Measurements from ENCODE around the gene ANAPC2.

Gene ANAPC2

GRCh38 chr9:137170486-137171148 is 17.7 kb downstream of the ANAPC2 start:
- intact Hi-C loops (cut with DNase I) = no loop called here
- no peak for DNase-seq

GRCh38 chr9:137169896-137170358 is 18.4 kb downstream of the ANAPC2 start, which contains the start of gene LRRC26:
Gene LRRC26, minus strand, starts transcription at chr9:137170051. Its CDS starts 108 bp downstream, at chr9:137169943.
- intact Hi-C loops (cut with DNase I) = no loop called here
- DNase-seq = no peak

GRCh38 chr9:137168904-137169856 is 19.2 kb downstream of the ANAPC2 start:
- DNase-seq = peak in 18 of 42 donors; percentile 28 to 65 (median 48)
- intact Hi-C loops (cut with DNase I) = no loop called here

GRCh38 chr9:137168573-137168903 is 19.8 kb downstream of the ANAPC2 start:
- DNase-seq = peak in 37 of 42 donors; percentile 34 to 79 (median 61)
- intact Hi-C loops (cut with DNase I) = no loop called here

GRCh38 chr9:137167747-137168572 is 20.4 kb downstream of the ANAPC2 start:
- intact Hi-C loops (cut with DNase I) = no loop called here
- DNase-seq = peak in 6 of 42 donors; percentile 40 to 56 (median 42)

- peak in 1 of 42 donors; percentile 43 for DNase-seq
- intact Hi-C loops (cut with DNase I) = no loop called here
Observed at GRCh38 chr9:137167277-137167746, 21.0 kb downstream of the ANAPC2 start.

GRCh38 chr9:137166380-137167229 is 21.8 kb downstream of the ANAPC2 start:
- intact Hi-C loops (cut with DNase I) = no loop called here
- DNase-seq = peak in 15 of 42 donors; percentile 38 to 73 (median 56)

- DNase-seq = no peak
Observed at GRCh38 chr9:137165250-137165836, 23.0 kb downstream of the ANAPC2 start.

GRCh38 chr9:137164370-137165249 is 23.8 kb downstream of the ANAPC2 start:
- intact Hi-C loops (cut with DNase I) = no loop called here
- no peak for DNase-seq

More at GRCh38 chr9:137165250-137165836, 23.0 kb downstream of the ANAPC2 start:
- intact Hi-C loops (cut with DNase I) = no loop called here

- DNase-seq = no peak
- intact Hi-C loops (cut with DNase I) = no loop called here
Observed at GRCh38 chr9:137163805-137164204, 24.6 kb downstream of the ANAPC2 start.

- DNase-seq = no peak
- intact Hi-C loops (cut with DNase I) = no loop called here
Observed at GRCh38 chr9:137163365-137163715, 25.0 kb downstream of the ANAPC2 start.

- intact Hi-C loops (cut with DNase I) = no loop called here
- DNase-seq = no peak
Observed at GRCh38 chr9:137162505-137163364, 25.6 kb downstream of the ANAPC2 start.

GRCh38 chr9:137161558-137162486 is 26.5 kb downstream of the ANAPC2 start:
- no peak for DNase-seq
- intact Hi-C loops (cut with DNase I) = no loop called here

GRCh38 chr9:137160716-137161557 is 27.4 kb downstream of the ANAPC2 start:
- intact Hi-C loops (cut with DNase I) = no loop called here

More at GRCh38 chr9:137160716-137161557, 27.4 kb downstream of the ANAPC2 start:
- DNase-seq = no peak
